Mammary epithelial cell (primary cell): ENCODE results near the gene PLXDC1.
"Not testable (repeated sequence)": the region's sequence is repeated elsewhere in the genome, so short reads cannot be mapped to it uniquely, and the experiment has no call there.

ENCODE experiments used
- EZH2 ChIP-seq: IDR thresholded peaks from 2 replicates; pipeline ENCODE4 v1.6.1; 2012; ENCODE audit warnings: low read length, inconsistent platforms, borderline replicate concordance
- TF ChIP-seq, protein P1 (sequence below), 2 donors: IDR thresholded peaks in 1 of 2; conservative IDR thresholded peaks in 1 of 2; 2 replicates each; pipeline ENCODE4 v1.5.1; 2011 to 2012; ENCODE audit warnings: inconsistent platforms in 2 of 2, low read length in 2 of 2, mild to moderate bottlenecking in 2 of 2, control low read depth in 1 of 2, low read depth in 1 of 2; ENCODE audit not compliant: insufficient read depth in 1 of 2; ENCODE audit errors: extremely low read depth in 1 of 2

DNA sequence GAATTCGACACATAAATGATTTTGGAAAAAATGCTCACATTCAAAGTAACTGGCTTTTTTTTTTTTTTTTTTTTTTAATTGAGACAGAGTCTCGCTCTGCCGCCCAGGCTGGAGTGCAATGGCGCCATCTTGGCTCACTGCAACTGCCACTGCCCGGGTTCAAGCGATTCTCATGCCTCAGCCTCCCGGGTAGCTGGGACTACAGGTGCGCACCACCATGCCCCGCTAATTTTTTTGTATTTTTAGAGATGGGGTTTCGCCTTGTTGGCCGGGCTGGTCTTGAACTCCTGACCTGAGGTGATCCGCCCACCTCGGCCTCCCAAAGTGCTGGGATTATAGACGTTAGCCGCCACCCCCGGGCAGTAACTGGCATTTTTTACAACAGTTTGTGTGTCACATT lies 115.9 kb downstream of the PLXDC1 start:
- TF ChIP-seq, protein P1, sequence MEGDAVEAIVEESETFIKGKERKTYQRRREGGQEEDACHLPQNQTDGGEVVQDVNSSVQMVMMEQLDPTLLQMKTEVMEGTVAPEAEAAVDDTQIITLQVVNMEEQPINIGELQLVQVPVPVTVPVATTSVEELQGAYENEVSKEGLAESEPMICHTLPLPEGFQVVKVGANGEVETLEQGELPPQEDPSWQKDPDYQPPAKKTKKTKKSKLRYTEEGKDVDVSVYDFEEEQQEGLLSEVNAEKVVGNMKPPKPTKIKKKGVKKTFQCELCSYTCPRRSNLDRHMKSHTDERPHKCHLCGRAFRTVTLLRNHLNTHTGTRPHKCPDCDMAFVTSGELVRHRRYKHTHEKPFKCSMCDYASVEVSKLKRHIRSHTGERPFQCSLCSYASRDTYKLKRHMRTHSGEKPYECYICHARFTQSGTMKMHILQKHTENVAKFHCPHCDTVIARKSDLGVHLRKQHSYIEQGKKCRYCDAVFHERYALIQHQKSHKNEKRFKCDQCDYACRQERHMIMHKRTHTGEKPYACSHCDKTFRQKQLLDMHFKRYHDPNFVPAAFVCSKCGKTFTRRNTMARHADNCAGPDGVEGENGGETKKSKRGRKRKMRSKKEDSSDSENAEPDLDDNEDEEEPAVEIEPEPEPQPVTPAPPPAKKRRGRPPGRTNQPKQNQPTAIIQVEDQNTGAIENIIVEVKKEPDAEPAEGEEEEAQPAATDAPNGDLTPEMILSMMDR (conservative IDR thresholded peaks at IDR 0.05 in 1 of 2, IDR thresholded peaks at IDR 0.05 in 1 of 2; ENCODE audit: extremely low read depth in 1 of 2, insufficient read depth in 1 of 2, low read depth in 1 of 2, low read length in 2 of 2) = not testable (repeated sequence)
- TF ChIP-seq EZH2 = not testable (repeated sequence)
